ENCODE measurements around the gene PTPRG. TPM values are rescaled to one million over a fixed set of nuclear protein-coding genes. Genes with fewer than 3 reads are reported as not detected.
A peak's percentile ranks its signal among the peaks of the same experiment; 100 is the strongest.

PTPRG gene
- total RNA-seq, 4 donors from 2014 or later, result 21.1 to 54.2 (median 30.6) TPM

GRCh38 chr3:62184559-62184958 is 623.2 kb downstream of the PTPRG start:
- in situ Hi-C loops (cut with MboI; ENCODE audit: low sequenced_read_pairs in 4 of 4) (loop anchor here in 3 of 4 donors (10.0 to 25.0 kb wide), 2 partner anchors 497 to 620 kb away; partner anchors contain the start of gene PTPRG (in 3 of the 3)), intact Hi-C loops (cut with DNase I; ENCODE audit: low total_unique reads) (no loop called here)
- Histone ChIP-seq H3K27ac (peak overlapping the region in 2 of 4 donors; percentile 10 to 14), H3K36me3 (no peaks in the 10 kb centered on the region), H3K27me3 (no peaks in the 10 kb centered on the region), H3K4me3 (no peak overlapping the region), H3K9me3 (no peaks in the 10 kb centered on the region), H3K4me1 (peaks cover 11 to 16% of the 10 kb centered on the region in 2 donors)
- DNase-seq (peak in 1 of 2 donors; percentile 48), ATAC-seq (no peak)
- no peak for TF ChIP-seq CTCF (IDR thresholded peaks at IDR 0.05 in 4 of 5, conservative IDR thresholded peaks at IDR 0.05 in 1 of 5)
- no peak for TF ChIP-seq POLR2A (IDR thresholded peaks at IDR 0.05)

- ATAC-seq (peak; percentile 34 to 44), DNase-seq (no peak)
- Histone ChIP-seq H3K9me3 (no peaks in the 10 kb centered on the region), H3K4me1 (peaks cover 11 to 12% of the 10 kb centered on the region in 2 donors), H3K4me3 (no peak overlapping the region), H3K27me3 (no peaks in the 10 kb centered on the region), H3K36me3 (peaks cover 0 to 12% of the 10 kb centered on the region in 2 donors), H3K27ac (peak overlapping the region; percentile 27 to 53 (median 41))
- in situ Hi-C loops (cut with MboI; ENCODE audit: low sequenced_read_pairs in 4 of 4) (loop anchor here (5.0 to 25.0 kb wide), 5 partner anchors 325 to 625 kb away; partner anchors contain the start of gene PTPRG (in 4 of the 4)), intact Hi-C loops (cut with DNase I; ENCODE audit: low total_unique reads) (loop anchor here (5.0 kb wide), 2 partner anchors 235 to 260 kb away; no protein-coding TSS in a partner anchor)
- no peak for TF ChIP-seq POLR2A (IDR thresholded peaks at IDR 0.05)
- peak in 4 of 5 experiments; percentile 31 to 50 (median 48) for TF ChIP-seq CTCF (IDR thresholded peaks at IDR 0.05 in 4 of 5, conservative IDR thresholded peaks at IDR 0.05 in 1 of 5)
Measured at GRCh38 chr3:62187022-62187431, 625.7 kb downstream of the PTPRG start.

GRCh38 chr3:62188681-62189375 is 627.5 kb downstream of the PTPRG start:
- Histone ChIP-seq H3K4me1 (peaks cover 11 to 12% of the 10 kb centered on the region in 2 donors), H3K9me3 (no peaks in the 10 kb centered on the region), H3K4me3 (peak overlapping the region in 3 of 4 donors; percentile 10 to 29 (median 25)), H3K36me3 (peaks cover 0 to 19% of the 10 kb centered on the region in 2 donors), H3K27ac (peak overlapping the region in 1 of 4 donors; percentile 41), H3K27me3 (no peaks in the 10 kb centered on the region)
- DNase-seq (peak; percentile 57 to 73), ATAC-seq (peak; percentile 67 to 80)
- TF ChIP-seq POLR2A (IDR thresholded peaks at IDR 0.05), result no peak
- peak; percentile 73 to 88 (median 86) for TF ChIP-seq CTCF (IDR thresholded peaks at IDR 0.05 in 4 of 5, conservative IDR thresholded peaks at IDR 0.05 in 1 of 5)
- in situ Hi-C loops (cut with MboI; ENCODE audit: low sequenced_read_pairs in 4 of 4), result loop anchor here (5.0 to 25.0 kb wide), 5 partner anchors 327 to 627 kb away; partner anchors contain the start of gene PTPRG (in 4 of the 4)
- intact Hi-C loops (cut with DNase I; ENCODE audit: low total_unique reads), result loop anchor here (1.0 to 5.0 kb wide), 5 partner anchors 237 to 938 kb away; partner anchors contain the start of gene FHIT

GRCh38 chr3:62189376-62189698 is 628.0 kb downstream of the PTPRG start:
- Histone ChIP-seq H3K36me3 (peaks cover 0 to 22% of the 10 kb centered on the region in 2 donors), H3K27ac (peak overlapping the region in 1 of 4 donors; percentile 41), H3K4me1 (peaks cover 11 to 12% of the 10 kb centered on the region in 2 donors), H3K9me3 (no peaks in the 10 kb centered on the region), H3K4me3 (no peak overlapping the region), H3K27me3 (no peaks in the 10 kb centered on the region)
- DNase-seq (no peak), ATAC-seq (no peak)
- no peak for TF ChIP-seq POLR2A (IDR thresholded peaks at IDR 0.05)
- no peak for TF ChIP-seq CTCF (IDR thresholded peaks at IDR 0.05 in 4 of 5, conservative IDR thresholded peaks at IDR 0.05 in 1 of 5)
- in situ Hi-C loops (cut with MboI; ENCODE audit: low sequenced_read_pairs in 4 of 4), result loop anchor here (5.0 to 25.0 kb wide), 5 partner anchors 327 to 627 kb away; partner anchors contain the start of gene PTPRG (in 4 of the 4)
- intact Hi-C loops (cut with DNase I; ENCODE audit: low total_unique reads), result loop anchor here (1.0 to 5.0 kb wide), 4 partner anchors 237 to 625 kb away; no protein-coding TSS in a partner anchor
